Erythroblast (primary cell): ENCODE measurements around the gene ASPG.

Experiments
- GATA1 ChIP-seq: IDR thresholded peaks from 2 replicates; pipeline ENCODE4 v1.6.1; 2011; ENCODE audit warnings: low read depth, mild to moderate bottlenecking, control low read depth, low read length, moderate library complexity
- POLR2A ChIP-seq: IDR thresholded peaks from 2 replicates; pipeline ENCODE4 v1.6.1; 2011; ENCODE audit warnings: mild to moderate bottlenecking, low read length

- no peak for TF ChIP-seq POLR2A
- TF ChIP-seq GATA1: no peak
These were observed 14.9 kb downstream of the ASPG start for GRCh38 chr14:104100171-104101085.
